A673 (cell line): ENCODE data around the gene DNMT3L. TPM values are rescaled to one million over a fixed set of nuclear protein-coding genes. Genes with fewer than 3 reads are reported as not detected.
"Not testable (repeated sequence)": the region's sequence is repeated elsewhere in the genome, so short reads cannot be mapped to it uniquely, and the experiment has no call there.

Source experiments
- BruUV-seq: library from RNA; stranded (reverse); fragments of 400-500 nt; replicated peaks from 2 replicates; lab custom pipeline; 2021; lab: Mats Ljungman, UMichigan
- CTCF ChIA-PET: fragments of 300-600 bp; sonication (Branson Sonifier 250); formaldehyde crosslinking; loops from one replicate; lab custom pipeline; 2022; ENCODE audit warnings: antibody characterized with exemption; lab: Charles Lee
- POLR2A ChIA-PET: fragments of 300-600 bp; sonication (Branson Sonifier 250); formaldehyde crosslinking; loops from one replicate; lab custom pipeline; 2022; ENCODE audit warnings: antibody characterized with exemption; ENCODE audit not compliant: low non-redundant PET; lab: Charles Lee
- DNase-seq: peaks from one replicate; pipeline ENCODE4 v3.0.0-alpha.2; 2015; ENCODE audit warnings: low spot score
- H3K27ac ChIP-seq: fragments of 200-600 bp; sonication (generic); 2 replicates; pipeline ENCODE4 v1.5.1; 2016; ENCODE audit warnings: mixed run types, low read depth, mild to moderate bottlenecking, mixed read lengths, antibody characterized with exemption, low read length; ENCODE audit not compliant: poor library complexity, severe bottlenecking
- H3K27me3 ChIP-seq: fragments of 200-600 bp; sonication (generic); replicated peaks from 2 replicates; pipeline ENCODE4 v1.6.1; 2017; ENCODE audit warnings: mixed run types, low read depth, mild to moderate bottlenecking, mixed read lengths, antibody characterized with exemption, low read length; ENCODE audit not compliant: insufficient read depth, poor library complexity
- H3K36me3 ChIP-seq: fragments of 200-600 bp; sonication (generic); 2 replicates; pipeline ENCODE4 v1.6.1; 2016; ENCODE audit warnings: mixed run types, mild to moderate bottlenecking, mixed read lengths, antibody characterized with exemption, low read length; ENCODE audit not compliant: insufficient read depth, poor library complexity, severe bottlenecking
- H3K4me1 ChIP-seq: fragments of 200-600 bp; sonication (generic); 2 replicates; pipeline ENCODE4 v1.6.1; 2017; ENCODE audit warnings: mixed run types, mild to moderate bottlenecking, mixed read lengths, antibody characterized with exemption, low read length; ENCODE audit not compliant: insufficient read depth, poor library complexity, severe bottlenecking
- H3K4me3 ChIP-seq: fragments of 200-600 bp; sonication (generic); 2 replicates; pipeline ENCODE4 v1.5.1; 2016; ENCODE audit warnings: low read depth, mixed run types, mild to moderate bottlenecking, mixed read lengths, low read length; ENCODE audit not compliant: poor library complexity, severe bottlenecking
- H3K9me3 ChIP-seq: fragments of 200-600 bp; sonication (generic); 2 replicates; pipeline ENCODE4 v1.6.1; 2016; ENCODE audit warnings: mixed run types, low read depth, mild to moderate bottlenecking, mixed read lengths, antibody characterized with exemption, low read length; ENCODE audit not compliant: poor library complexity, severe bottlenecking
- intact Hi-C: fragments of 100-400 bp; cut with micrococcal nuclease; formaldehyde crosslinking; loops from one replicate; pipeline ENCODE4 v1.10.0; 2022; ENCODE audit not compliant: unreplicated experiment
- total RNA-seq: library from RNA; stranded (reverse); gene quantifications from 2 replicates; pipeline ENCODE4 v1.2.3, GENCODE V29; 2021

The DNMT3L gene
- total RNA-seq, 1 experiment from 2014 or later, result not detected

GRCh38 chr21:44218461-44218860 is 43.2 kb downstream of the DNMT3L start:
- intact Hi-C loops, H3K4me1 ChIP-seq, H3K4me3 ChIP-seq, BruUV-seq, DNase-seq, H3K9me3 ChIP-seq, H3K27me3 ChIP-seq, POLR2A ChIA-PET, CTCF ChIA-PET, H3K36me3 ChIP-seq, H3K27ac ChIP-seq: not testable (repeated sequence)

GRCh38 chr21:44211978-44212377 is 49.7 kb downstream of the DNMT3L start:
- H3K4me1 ChIP-seq, BruUV-seq, H3K4me3 ChIP-seq, H3K36me3 ChIP-seq, intact Hi-C loops, H3K9me3 ChIP-seq, DNase-seq, CTCF ChIA-PET, H3K27me3 ChIP-seq, POLR2A ChIA-PET, H3K27ac ChIP-seq: not testable (repeated sequence)

- H3K36me3 ChIP-seq, CTCF ChIA-PET, H3K9me3 ChIP-seq, BruUV-seq, H3K4me1 ChIP-seq, intact Hi-C loops, H3K27ac ChIP-seq, POLR2A ChIA-PET, DNase-seq, H3K27me3 ChIP-seq, H3K4me3 ChIP-seq: not testable (repeated sequence)
These were observed 50.1 kb downstream of the DNMT3L start for GRCh38 chr21:44211574-44211973.

GRCh38 chr21:44207860-44208646 is 53.6 kb downstream of the DNMT3L start:
- CTCF ChIA-PET, H3K9me3 ChIP-seq, H3K4me3 ChIP-seq, BruUV-seq, intact Hi-C loops, H3K27me3 ChIP-seq, H3K4me1 ChIP-seq, DNase-seq, POLR2A ChIA-PET, H3K36me3 ChIP-seq, H3K27ac ChIP-seq: not testable (repeated sequence)

GRCh38 chr21:44206698-44207676 is 54.7 kb downstream of the DNMT3L start:
- intact Hi-C loops, result not testable (repeated sequence)

GRCh38 chr21:44206187-44206586 is 55.5 kb downstream of the DNMT3L start:
- H3K27me3 ChIP-seq, BruUV-seq, H3K4me3 ChIP-seq, POLR2A ChIA-PET, CTCF ChIA-PET, DNase-seq, H3K4me1 ChIP-seq, H3K27ac ChIP-seq, H3K9me3 ChIP-seq, H3K36me3 ChIP-seq, intact Hi-C loops: not testable (repeated sequence)

More at GRCh38 chr21:44206698-44207676, 54.7 kb downstream of the DNMT3L start:
- POLR2A ChIA-PET, H3K4me3 ChIP-seq, H3K4me1 ChIP-seq, DNase-seq, H3K27ac ChIP-seq, CTCF ChIA-PET, H3K9me3 ChIP-seq, H3K36me3 ChIP-seq, H3K27me3 ChIP-seq, BruUV-seq: not testable (repeated sequence)

GRCh38 chr21:44202590-44203299 is 59.0 kb downstream of the DNMT3L start:
- H3K4me3 ChIP-seq, H3K27me3 ChIP-seq, POLR2A ChIA-PET, CTCF ChIA-PET, H3K4me1 ChIP-seq, H3K36me3 ChIP-seq, H3K9me3 ChIP-seq, intact Hi-C loops, DNase-seq, H3K27ac ChIP-seq, BruUV-seq: not testable (repeated sequence)
